CD14-positive monocyte (primary cell): ENCODE measurements around the gene CDKN2B-AS1. TPM values are rescaled to one million over a fixed set of nuclear protein-coding genes. Genes with fewer than 3 reads are reported as not detected.

Experiments used
- DNase-seq, 3 donors: peaks; one replicate each; pipeline ENCODE4 v3.0.0-alpha.2; 2011 to 2022
- H2AFZ ChIP-seq: 2 replicates; pipeline ENCODE4 v1.6.0; 2012; ENCODE audit warnings: mild to moderate bottlenecking, low read depth, low read length, inconsistent platforms; ENCODE audit not compliant: insufficient read depth, poor library complexity, severe bottlenecking
- H3K27ac ChIP-seq, 2 donors: 1 replicate in 1 of 2; 2 replicates in 1 of 2; pipeline ENCODE4 v1.5.1; 2012 to 2013; ENCODE audit warnings: low read length in 2 of 2, control low read depth in 1 of 2, inconsistent platforms in 1 of 2, low read depth in 1 of 2, mild to moderate bottlenecking in 1 of 2
- H3K27me3 ChIP-seq, 2 donors: one replicate each; pipeline versions ENCODE4 v1.6.0 to v1.6.1; 2011 to 2013; ENCODE audit warnings: low read length in 2 of 2; ENCODE audit not compliant: control insufficient read depth in 2 of 2, insufficient read depth in 2 of 2
- H3K36me3 ChIP-seq, 2 donors: replicated peaks in 1 of 2; 1 replicate in 1 of 2; 2 replicates in 1 of 2; pipeline versions ENCODE4 v1.5.1 to v1.6.1; 2012 to 2013; ENCODE audit warnings: low read length in 2 of 2, control low read depth in 1 of 2, inconsistent platforms in 1 of 2, mild to moderate bottlenecking in 1 of 2; ENCODE audit not compliant: insufficient read depth in 2 of 2, control insufficient read depth in 1 of 2
- H3K4me1 ChIP-seq, 2 donors: 1 replicate in 1 of 2; 2 replicates in 1 of 2; pipeline versions ENCODE4 v1.5.1 to v1.6.1; 2012 to 2013; ENCODE audit warnings: low read length in 2 of 2, control low read depth in 1 of 2, inconsistent platforms in 1 of 2, mild to moderate bottlenecking in 1 of 2, moderate library complexity in 1 of 2; ENCODE audit not compliant: insufficient read depth in 2 of 2, control insufficient read depth in 1 of 2
- H3K4me2 ChIP-seq: replicated peaks from 2 replicates; pipeline ENCODE3; 2012; ENCODE audit warnings: low read length, moderate library complexity, mild to moderate bottlenecking; ENCODE audit not compliant: poor library complexity, severe bottlenecking; ENCODE audit errors: extremely low read depth
- H3K4me3 ChIP-seq, 3 experiments: fragments of 200-600 bp in 1 of 3; sonication (generic) in 1 of 3; replicated peaks in 1 of 3; 1 replicate in 2 of 3; 2 replicates in 1 of 3; pipeline ENCODE4 v1.5.1; 2011 to 2013; ENCODE audit warnings: low read length in 3 of 3, mild to moderate bottlenecking in 3 of 3, control low read depth in 2 of 3, low read depth in 2 of 3, inconsistent platforms in 1 of 3, moderate library complexity in 1 of 3
- H3K79me2 ChIP-seq: 2 replicates; pipeline ENCODE4 v1.6.0; 2012; ENCODE audit warnings: mild to moderate bottlenecking, control low read depth, inconsistent platforms, low read length, moderate library complexity; ENCODE audit not compliant: insufficient read depth
- H3K9ac ChIP-seq: 2 replicates; pipeline ENCODE4 v1.6.0; 2017; ENCODE audit warnings: low read length, mild to moderate bottlenecking; ENCODE audit not compliant: insufficient read depth, poor library complexity, severe bottlenecking
- H3K9me3 ChIP-seq, 2 donors: replicated peaks in 1 of 2; 1 replicate in 1 of 2; 2 replicates in 1 of 2; pipeline versions ENCODE4 v1.5.1 to v1.6.1; 2012 to 2013; ENCODE audit warnings: low read length in 2 of 2, control low read depth in 1 of 2; ENCODE audit not compliant: control insufficient read depth in 1 of 2, insufficient read depth in 1 of 2
- H4K20me1 ChIP-seq: 2 replicates; pipeline ENCODE4 v1.6.0; 2012; ENCODE audit warnings: mild to moderate bottlenecking, low read length, control low read depth, moderate library complexity; ENCODE audit not compliant: insufficient read depth
- H3K27ac Mint-ChIP-seq, 7 donors: one replicate each; pipeline ENCODE4 v1.8.0; 2020; ENCODE audit warnings: mild to moderate bottlenecking in 7 of 7, mixed read lengths in 7 of 7, moderate library complexity in 6 of 7, inconsistent platforms in 2 of 7
- H3K27me3 Mint-ChIP-seq, 3 donors: one replicate each; pipeline ENCODE4 v1.8.0; 2021 to 2022; ENCODE audit warnings: low read depth in 3 of 3, mild to moderate bottlenecking in 3 of 3, mixed read lengths in 3 of 3, moderate library complexity in 3 of 3, inconsistent platforms in 1 of 3
- H3K36me3 Mint-ChIP-seq, 2 donors: one replicate each; pipeline ENCODE4 v1.8.0; 2020; ENCODE audit warnings: mixed read lengths in 2 of 2, inconsistent platforms in 1 of 2, mild to moderate bottlenecking in 1 of 2
- H3K4me1 Mint-ChIP-seq: one replicate; pipeline ENCODE4 v1.8.0; 2020; ENCODE audit warnings: mild to moderate bottlenecking, mixed read lengths
- H3K4me3 Mint-ChIP-seq, 2 donors: one replicate each; pipeline ENCODE4 v1.8.0; 2020; ENCODE audit warnings: mild to moderate bottlenecking in 2 of 2, mixed read lengths in 2 of 2, moderate library complexity in 1 of 2
- H3K9me3 Mint-ChIP-seq, 7 donors: one replicate each; pipeline ENCODE4 v1.8.0; 2020 to 2022; ENCODE audit warnings: mixed read lengths in 7 of 7, mild to moderate bottlenecking in 6 of 7, moderate library complexity in 6 of 7, inconsistent platforms in 2 of 7
- WGBS: methylation state at CpG from one replicate; pipeline ENCODE4 v1.1.5; 2013; ENCODE audit warnings: missing lambda C conversion rate; ENCODE audit not compliant: insufficient coverage; 5-methylcytosine and 5-hydroxymethylcytosine counted together
- intact Hi-C, 2 donors: fragments of 100-400 bp; cut with micrococcal nuclease; formaldehyde crosslinking; loops; one replicate each; pipeline versions ENCODE4 v1.15.0 to v1.15.1; 2023
- polyA plus RNA-seq, 3 donors: library from polyadenylated mRNA; depleted of rRNA in 1 of 3; unstranded in 2 of 3; stranded (reverse) in 1 of 3; fragments of 300-500 nt in 2 of 3; fragments of >200 nt in 1 of 3; fragmentation: Illumina TruSeq in 2 of 3; gene quantifications; 1 replicate in 2 of 3; 2 replicates in 1 of 3; pipeline ENCODE4 v1.2.3, GENCODE V29; 2012 to 2021
- TF ChIP-seq, protein P1 (sequence below): fragments of 200-600 bp; IDR thresholded peaks from one replicate; pipeline ENCODE4 v1.8.0; 2022; ENCODE audit warnings: antibody characterized with exemption, mild to moderate bottlenecking

The CDKN2B-AS1 gene
- polyA plus RNA-seq, 3 donors, result 0.35 to 0.55 (median 0.50) TPM

DNA sequence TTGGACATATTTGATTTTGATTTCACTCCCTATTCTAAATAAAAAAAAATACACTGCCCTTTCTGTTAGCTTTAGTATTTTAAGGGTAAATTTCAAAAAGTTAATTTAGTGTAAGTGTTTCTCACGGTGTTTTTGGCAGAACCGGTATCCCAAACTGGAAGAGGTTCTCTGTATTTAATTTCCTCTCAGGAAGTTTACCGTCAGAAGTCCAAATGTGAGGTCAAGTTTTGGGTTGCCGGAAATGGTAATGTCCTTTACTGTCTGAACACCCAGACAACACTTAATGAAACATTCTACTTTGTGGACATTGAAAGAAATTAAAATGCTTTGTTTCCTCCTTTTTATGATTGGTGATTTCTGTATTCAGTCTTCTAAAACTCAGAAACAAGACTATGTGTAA is 163.2 kb downstream of the CDKN2B-AS1 start:
- Histone ChIP-seq H3K9me3 (no peaks in the 10 kb centered on the region), H3K4me3 (peak overlapping the region in 1 of 3 experiments; percentile 53), H3K36me3 (no peaks in the 10 kb centered on the region), H2AFZ (no peak overlapping the region), H3K27me3 (no peaks in the 10 kb centered on the region), H3K4me2 (no peak overlapping the region), H3K4me1 (peaks cover 39 to 42% of the 10 kb centered on the region in 2 donors), H3K79me2 (no peaks in the 10 kb centered on the region), H3K27ac (peak overlapping the region in 1 of 2 donors; percentile 88), H4K20me1 (no peaks in the 10 kb centered on the region), H3K9ac (no peak overlapping the region)
- Mint-ChIP-seq H3K4me3 (no peak overlapping the region), H3K27ac (peak overlapping the region; percentile 51 to 94 (median 92)), H3K27me3 (peaks cover 0 to 5% (median 2%) of the 10 kb centered on the region in 3 donors), H3K36me3 (no peaks in the 10 kb centered on the region), H3K9me3 (no peaks in the 10 kb centered on the region), H3K4me1 (peaks cover 43% of the 10 kb centered on the region)
- TF ChIP-seq, protein P1, sequence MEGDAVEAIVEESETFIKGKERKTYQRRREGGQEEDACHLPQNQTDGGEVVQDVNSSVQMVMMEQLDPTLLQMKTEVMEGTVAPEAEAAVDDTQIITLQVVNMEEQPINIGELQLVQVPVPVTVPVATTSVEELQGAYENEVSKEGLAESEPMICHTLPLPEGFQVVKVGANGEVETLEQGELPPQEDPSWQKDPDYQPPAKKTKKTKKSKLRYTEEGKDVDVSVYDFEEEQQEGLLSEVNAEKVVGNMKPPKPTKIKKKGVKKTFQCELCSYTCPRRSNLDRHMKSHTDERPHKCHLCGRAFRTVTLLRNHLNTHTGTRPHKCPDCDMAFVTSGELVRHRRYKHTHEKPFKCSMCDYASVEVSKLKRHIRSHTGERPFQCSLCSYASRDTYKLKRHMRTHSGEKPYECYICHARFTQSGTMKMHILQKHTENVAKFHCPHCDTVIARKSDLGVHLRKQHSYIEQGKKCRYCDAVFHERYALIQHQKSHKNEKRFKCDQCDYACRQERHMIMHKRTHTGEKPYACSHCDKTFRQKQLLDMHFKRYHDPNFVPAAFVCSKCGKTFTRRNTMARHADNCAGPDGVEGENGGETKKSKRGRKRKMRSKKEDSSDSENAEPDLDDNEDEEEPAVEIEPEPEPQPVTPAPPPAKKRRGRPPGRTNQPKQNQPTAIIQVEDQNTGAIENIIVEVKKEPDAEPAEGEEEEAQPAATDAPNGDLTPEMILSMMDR, result no peak
- intact Hi-C loops, result loop anchor here in 1 of 2 donors (10.0 kb wide), 1 partner anchor 343 kb away; no protein-coding TSS in a partner anchor
- DNase-seq, result no peak
- WGBS, result no CpG with 5 or more reads among the region's 4 CpGs

DNA sequence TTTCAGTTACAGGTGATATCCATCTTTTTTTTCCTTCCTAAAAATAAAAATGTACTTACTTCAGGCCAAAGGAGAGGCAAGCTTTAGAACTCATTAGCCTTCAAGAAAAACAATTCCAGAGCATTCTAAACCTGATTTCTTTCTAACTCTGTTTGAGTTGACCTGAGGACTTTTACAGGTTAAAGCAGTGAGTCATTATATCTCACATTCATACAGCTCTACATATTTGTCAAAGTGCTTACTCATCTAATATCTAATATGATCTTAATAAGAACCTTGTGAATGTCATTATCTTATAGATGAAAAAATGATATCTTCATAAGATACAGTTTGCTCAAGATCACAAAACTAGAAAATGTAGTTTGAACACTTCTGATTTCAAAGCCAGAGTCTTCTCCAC is 163.7 kb downstream of the CDKN2B-AS1 start:
- H3K36me3 Mint-ChIP-seq, result no peaks in the 10 kb centered on the region
- H3K36me3 ChIP-seq, result no peaks in the 10 kb centered on the region
- H3K27me3 ChIP-seq, result no peaks in the 10 kb centered on the region
- no peak overlapping the region for H2AFZ ChIP-seq
- peak overlapping the region in 1 of 3 experiments; percentile 53 for H3K4me3 ChIP-seq
- no peaks in the 10 kb centered on the region for H3K9me3 ChIP-seq
- H3K79me2 ChIP-seq, result no peaks in the 10 kb centered on the region
- no peak for DNase-seq
- peaks cover 43% of the 10 kb centered on the region for H3K4me1 Mint-ChIP-seq
- peaks cover 0 to 5% (median 3%) of the 10 kb centered on the region in 3 donors for H3K27me3 Mint-ChIP-seq
- H3K4me3 Mint-ChIP-seq, result no peak overlapping the region
- H3K4me2 ChIP-seq, result peak overlapping the region; percentile 62
- peaks cover 39 to 42% of the 10 kb centered on the region in 2 donors for H3K4me1 ChIP-seq
- H4K20me1 ChIP-seq, result no peaks in the 10 kb centered on the region
- H3K9me3 Mint-ChIP-seq, result no peaks in the 10 kb centered on the region
- H3K27ac ChIP-seq, result peak overlapping the region in 1 of 2 donors; percentile 88
- H3K27ac Mint-ChIP-seq, result peak overlapping the region; percentile 83 to 94 (median 92)
- TF ChIP-seq, protein P1, result no peak
- H3K9ac ChIP-seq, result no peak overlapping the region
- intact Hi-C loops, result loop anchor here in 1 of 2 donors (10.0 kb wide), 1 partner anchor 343 kb away; no protein-coding TSS in a partner anchor
